Spleen (tissue), 7 donors: ENCODE data around the gene CACNA1C.

ENCODE experiments used
- POLR2A ChIP-seq, 3 donors: fragments of 450-650 bp; IDR thresholded peaks; one replicate each; pipeline ENCODE4 v1.5.1; 2017; ENCODE audit warnings: antibody characterized with exemption in 3 of 3, mild to moderate bottlenecking in 1 of 3
- TF ChIP-seq, protein P1 (sequence below), 11 experiments: fragments of 200-600 bp in 7 of 11; fragments of 450-650 bp in 4 of 11; sonication (generic) in 4 of 11; IDR thresholded peaks in 8 of 11; conservative IDR thresholded peaks in 3 of 11; 1 replicate in 7 of 11; 2 replicates in 4 of 11; pipeline versions ENCODE4 v1.4.0 to v1.8.0; 2016 to 2021; ENCODE audit warnings: antibody characterized with exemption in 11 of 11, inconsistent platforms in 4 of 11, mild to moderate bottlenecking in 1 of 11
- donor health status: DM: no; HTN: no; CAD: no; lungs with moderate emphysema.
- donor health status: DM: no; HTN: no; CAD: no.
- donor health status: DM: no; HTN: no; CAD: no.

DNA sequence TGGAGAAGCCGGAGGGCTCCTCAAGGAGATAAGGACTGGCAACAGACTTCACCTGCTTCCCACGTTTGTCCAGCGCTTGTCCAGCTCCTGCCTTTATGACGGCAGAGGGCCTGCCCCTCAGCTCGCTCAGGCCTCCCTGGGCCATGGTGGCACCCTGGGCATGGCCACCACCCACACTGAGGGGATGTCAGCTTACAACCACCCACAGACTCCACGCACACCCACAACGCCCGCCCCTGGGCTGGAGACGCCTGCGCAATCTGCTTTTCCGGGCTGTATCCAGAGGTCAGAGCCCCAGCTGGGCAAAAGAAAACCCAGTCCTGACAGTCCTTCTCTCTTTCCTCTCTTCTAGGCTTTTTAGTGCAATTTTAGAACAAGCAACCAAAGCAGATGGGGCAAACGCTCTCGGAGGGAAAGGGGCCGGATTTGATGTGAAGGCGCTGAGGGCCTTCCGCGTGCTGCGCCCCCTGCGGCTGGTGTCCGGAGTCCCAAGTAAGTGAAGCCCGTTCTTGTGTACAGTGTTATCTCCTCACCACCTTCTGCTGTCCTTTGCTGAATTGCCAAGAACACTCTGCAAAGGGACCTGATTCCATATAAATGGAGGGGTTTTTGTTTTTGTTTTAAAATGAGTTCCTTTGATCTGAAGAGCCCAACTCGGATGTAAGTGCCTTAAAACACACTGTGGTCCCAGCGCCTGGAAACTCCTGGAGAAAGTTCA is 404.6 kb downstream of the CACNA1C start:
- TF ChIP-seq, protein P1, sequence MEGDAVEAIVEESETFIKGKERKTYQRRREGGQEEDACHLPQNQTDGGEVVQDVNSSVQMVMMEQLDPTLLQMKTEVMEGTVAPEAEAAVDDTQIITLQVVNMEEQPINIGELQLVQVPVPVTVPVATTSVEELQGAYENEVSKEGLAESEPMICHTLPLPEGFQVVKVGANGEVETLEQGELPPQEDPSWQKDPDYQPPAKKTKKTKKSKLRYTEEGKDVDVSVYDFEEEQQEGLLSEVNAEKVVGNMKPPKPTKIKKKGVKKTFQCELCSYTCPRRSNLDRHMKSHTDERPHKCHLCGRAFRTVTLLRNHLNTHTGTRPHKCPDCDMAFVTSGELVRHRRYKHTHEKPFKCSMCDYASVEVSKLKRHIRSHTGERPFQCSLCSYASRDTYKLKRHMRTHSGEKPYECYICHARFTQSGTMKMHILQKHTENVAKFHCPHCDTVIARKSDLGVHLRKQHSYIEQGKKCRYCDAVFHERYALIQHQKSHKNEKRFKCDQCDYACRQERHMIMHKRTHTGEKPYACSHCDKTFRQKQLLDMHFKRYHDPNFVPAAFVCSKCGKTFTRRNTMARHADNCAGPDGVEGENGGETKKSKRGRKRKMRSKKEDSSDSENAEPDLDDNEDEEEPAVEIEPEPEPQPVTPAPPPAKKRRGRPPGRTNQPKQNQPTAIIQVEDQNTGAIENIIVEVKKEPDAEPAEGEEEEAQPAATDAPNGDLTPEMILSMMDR (IDR thresholded peaks at IDR 0.05 in 8 of 11, conservative IDR thresholded peaks at IDR 0.05 in 3 of 11), result no peak
- no peak for TF ChIP-seq POLR2A (IDR thresholded peaks at IDR 0.05)
